Upper lobe of left lung (tissue), 4 donors: ENCODE data around the gene OR6B3.

ENCODE experiments used
- CTCF ChIP-seq, 6 experiments: fragments of 450-650 bp in 4 of 6; fragments of 200-600 bp in 2 of 6; sonication (generic) in 2 of 6; IDR thresholded peaks; one replicate each; pipeline ENCODE4 v1.5.1; 2016 to 2019; ENCODE audit warnings: antibody characterized with exemption in 6 of 6
- EP300 ChIP-seq, 4 donors: sonication (generic); formaldehyde crosslinking; IDR thresholded peaks; one replicate each; pipeline ENCODE4 v1.5.1; 2017; ENCODE audit warnings: antibody characterized with exemption in 4 of 4, control low read depth in 2 of 4
- POLR2A ChIP-seq, 4 donors: fragments of 450-650 bp; IDR thresholded peaks; one replicate each; pipeline ENCODE4 v1.5.1; 2016 to 2017; ENCODE audit warnings: antibody characterized with exemption in 4 of 4, mild to moderate bottlenecking in 2 of 4
- POLR2AphosphoS5 ChIP-seq, 2 donors: sonication (generic); formaldehyde crosslinking; IDR thresholded peaks; one replicate each; pipeline ENCODE4 v1.5.1; 2017; ENCODE audit warnings: antibody characterized with exemption in 2 of 2

- TF ChIP-seq CTCF (IDR thresholded peaks at IDR 0.05), result no peak
- TF ChIP-seq POLR2A (IDR thresholded peaks at IDR 0.05), result no peak
- TF ChIP-seq EP300 (IDR thresholded peaks at IDR 0.05), result no peak
- TF ChIP-seq POLR2AphosphoS5 (IDR thresholded peaks at IDR 0.05), result no peak
Observed at GRCh38 chr2:240000671-240001070, 52.6 kb downstream of the OR6B3 start.
